GM18907 (cell line): Measurements from ENCODE around the gene CNGB1.

Experiments used
- ATAC-seq: cut with Tn5 transposase; IDR thresholded peaks from one replicate; pipeline ENCODE4 v1.9.1; 2021; ENCODE audit warnings: mild to moderate bottlenecking, moderate library complexity; ENCODE audit not compliant: unreplicated experiment

CNGB1 gene

GRCh38 chr16:57977418-57978069 is 6.6 kb upstream of the CNGB1 start:
- no peak for ATAC-seq

- no peak for ATAC-seq
Measured at GRCh38 chr16:57976331-57976796, 5.4 kb upstream of the CNGB1 start.

GRCh38 chr16:57972306-57972705 is 1.4 kb upstream of the CNGB1 start:
- no peak for ATAC-seq

- ATAC-seq: no peak
Measured at GRCh38 chr16:57971848-57972247, 920 bp upstream of the CNGB1 start.

GRCh38 chr16:57970319-57970718 is 609 bp downstream of the CNGB1 start:
- no peak for ATAC-seq

- no peak for ATAC-seq
Measured at GRCh38 chr16:57969451-57970123, 1.3 kb downstream of the CNGB1 start.

GRCh38 chr16:57967916-57968315 is 3.0 kb downstream of the CNGB1 start:
- no peak for ATAC-seq

GRCh38 chr16:57966986-57967385 is 3.9 kb downstream of the CNGB1 start:
- ATAC-seq: no peak

- no peak for ATAC-seq
Measured at GRCh38 chr16:57966204-57966771, 4.6 kb downstream of the CNGB1 start.

- ATAC-seq: no peak
Measured at GRCh38 chr16:57964157-57964700, 6.7 kb downstream of the CNGB1 start.

GRCh38 chr16:57962756-57963155 is 8.2 kb downstream of the CNGB1 start:
- no peak for ATAC-seq

GRCh38 chr16:57962046-57962445 is 8.9 kb downstream of the CNGB1 start:
- ATAC-seq: no peak

GRCh38 chr16:57961538-57961937 is 9.4 kb downstream of the CNGB1 start:
- no peak for ATAC-seq

- no peak for ATAC-seq
Measured at GRCh38 chr16:57960826-57961472, 10.0 kb downstream of the CNGB1 start.

GRCh38 chr16:57960310-57960709 is 10.6 kb downstream of the CNGB1 start:
- no peak for ATAC-seq

GRCh38 chr16:57959804-57960203 is 11.1 kb downstream of the CNGB1 start:
- no peak for ATAC-seq

- no peak for ATAC-seq
Measured at GRCh38 chr16:57959121-57959520, 11.8 kb downstream of the CNGB1 start.

GRCh38 chr16:57958544-57958943 is 12.4 kb downstream of the CNGB1 start:
- no peak for ATAC-seq

GRCh38 chr16:57957673-57958392 is 13.1 kb downstream of the CNGB1 start:
- no peak for ATAC-seq

GRCh38 chr16:57956924-57957672 is 13.8 kb downstream of the CNGB1 start:
- ATAC-seq: no peak
